Left cardiac atrium (tissue), 4 donors: ENCODE data around the gene TNNI2. TPM values are rescaled to one million over a fixed set of nuclear protein-coding genes. Genes with fewer than 3 reads are reported as not detected.

Experiments
- ATAC-seq, 2 donors: fragments of 200-7000 bp; cut with Tn5 transposase; one replicate each; pipeline ENCODE4 v1.9.1; 2020; ENCODE audit warnings: mild to moderate bottlenecking in 2 of 2, moderate library complexity in 2 of 2
- DNase-seq: peaks from one replicate; pipeline ENCODE4 v3.0.0-alpha.2; 2020
- intact Hi-C, 2 donors: fragments of 100-400 bp; cut with DNase I; formaldehyde crosslinking; loops; one replicate each; pipeline versions ENCODE4 v1.14.1 to v1.15.1; 2022 to 2023
- microRNA-seq, 2 donors: library from miRNA; unstranded; fragments of <30 nt; microRNA quantifications; one replicate each; pipeline ENCODE4 v1.2.0, GENCODE V29; 2020
- total RNA-seq, 2 donors: library from RNA; stranded (reverse); fragmentation: NEBNext Ultra II Directional; extraction: Animal tissue kit (Norgen Biotek cat#: 25700); gene quantifications; one replicate each; pipeline ENCODE4 v1.2.1, GENCODE V29; 2021
- donor health status: DM: no; HTN: yes; CAD: no.
- donor health status: DM: no; HTN: yes; CAD: no; lungs with severe emphysema.
- donor health status: DM: yes; HTN: yes; CAD: no.
- donor health status: Dilated cardiomyopathy.

Gene TNNI2
- total RNA-seq, 2 donors from 2014 or later = 0.35 to 0.52 TPM

DNA sequence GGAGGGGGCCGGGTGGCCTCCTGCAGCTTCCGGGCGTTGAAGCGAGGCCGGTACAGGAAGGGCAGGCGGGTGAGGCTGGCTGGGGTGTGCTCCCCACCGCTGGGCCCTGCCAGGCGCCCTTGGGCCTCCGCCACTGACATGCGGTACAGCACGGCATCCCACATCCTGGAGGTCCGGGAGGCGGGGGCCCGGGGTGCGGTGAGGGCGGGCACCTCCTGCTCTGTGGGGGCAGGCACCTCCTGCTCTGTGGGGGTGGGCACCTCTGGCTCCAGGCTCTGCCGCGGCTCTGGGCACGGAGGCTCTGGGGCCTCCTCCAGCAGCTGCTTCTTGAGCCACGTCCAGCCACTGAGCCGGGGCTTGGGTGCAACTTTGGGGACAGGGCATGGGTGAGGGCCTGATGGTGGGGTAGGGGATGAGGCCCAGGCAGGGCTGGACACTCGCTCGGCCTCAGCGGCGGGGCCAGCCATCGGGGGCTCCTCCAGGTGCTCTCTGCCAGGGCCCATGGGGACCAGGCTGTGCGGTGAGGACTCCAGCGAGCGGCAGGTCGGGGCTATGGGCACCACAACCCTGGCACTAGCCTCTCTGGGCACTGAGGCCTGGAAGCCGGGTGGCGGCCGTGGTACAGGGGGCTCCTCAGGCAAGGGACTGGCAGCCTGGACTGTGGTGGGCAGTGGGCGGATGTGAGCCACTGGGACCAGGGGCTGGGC lies 50.6 kb downstream of the TNNI2 start:
- intact Hi-C loops = loop anchor here in 1 of 2 donors (10.0 kb wide), 1 partner anchor 265 kb away; no protein-coding TSS in a partner anchor
- ATAC-seq (peak; percentile 28 to 75), DNase-seq (peak; percentile 35)

GRCh38 chr11:1889941-1890855 lies 51.4 kb downstream of the TNNI2 start:
- intact Hi-C loops = loop anchor here in 1 of 2 donors (10.0 kb wide), 1 partner anchor 265 kb away; no protein-coding TSS in a partner anchor

More at GRCh38 chr11:1889941-1890855, 51.4 kb downstream of the TNNI2 start:
- ATAC-seq = peak in 1 of 2 donors; percentile 3
- DNase-seq = peak; percentile 29

Small RNA genes lying within 50 kb of the gene (microRNA-seq; reads per million reads assigned to microRNA genes)
- gene MIR4298 (0 reads per million in 2 donors), gene MIR7847 (0 reads per million in 2 donors)

Other genes starting within 250 kb of the TNNI2 start
- gene KRTAP5-2, start 240.7 kb upstream of the TNNI2 start, total RNA-seq = not detected
- not detected for gene KRTAP5-3, start 230.5 kb upstream of the TNNI2 start, total RNA-seq
- not detected for gene KRTAP5-4, start 216.8 kb upstream of the TNNI2 start, total RNA-seq
- not detected for gene KRTAP5-5, start 209.2 kb upstream of the TNNI2 start, total RNA-seq
- gene KRTAP5-6, start 141.8 kb upstream of the TNNI2 start, total RNA-seq = not detected
- under 1 TPM; 0.27 to 0.76 TPM for gene IFITM10, start 88.4 kb upstream of the TNNI2 start, total RNA-seq
- gene CTSD, start 75.1 kb upstream of the TNNI2 start, total RNA-seq = 100 to 1,000 TPM; 635 to 667 TPM
- gene SYT8, start 4.0 kb upstream of the TNNI2 start, total RNA-seq = not detected
- gene LSP1, start 14.1 kb downstream of the TNNI2 start, total RNA-seq = 10 to 100 TPM; 24.9 to 31.2 TPM
- gene PRR33, start 52.9 kb downstream of the TNNI2 start, total RNA-seq = under 1 TPM; 0.10 to 0.50 TPM
- gene TNNT3, start 80.7 kb downstream of the TNNI2 start, total RNA-seq = 10 to 100 TPM; 11.7 to 28.5 TPM
- gene MRPL23, start 108.4 kb downstream of the TNNI2 start, total RNA-seq = 10 to 100 TPM; 42.8 to 77.1 TPM
- 100 to 1,000 TPM; 390 to 610 TPM for gene H19, start 158.9 kb downstream of the TNNI2 start, total RNA-seq